Activated T-cell treated with anti-CD3 and anti-CD28 coated beads, Interleukin-2, amount 50 U/mL, for 1 hour (primary cell): Measurements from ENCODE around the gene SDCCAG8.

ENCODE experiments used
- DNase-seq: peaks from one replicate; pipeline ENCODE4 v3.0.0-alpha.2; 2020

The SDCCAG8 gene

DNA sequence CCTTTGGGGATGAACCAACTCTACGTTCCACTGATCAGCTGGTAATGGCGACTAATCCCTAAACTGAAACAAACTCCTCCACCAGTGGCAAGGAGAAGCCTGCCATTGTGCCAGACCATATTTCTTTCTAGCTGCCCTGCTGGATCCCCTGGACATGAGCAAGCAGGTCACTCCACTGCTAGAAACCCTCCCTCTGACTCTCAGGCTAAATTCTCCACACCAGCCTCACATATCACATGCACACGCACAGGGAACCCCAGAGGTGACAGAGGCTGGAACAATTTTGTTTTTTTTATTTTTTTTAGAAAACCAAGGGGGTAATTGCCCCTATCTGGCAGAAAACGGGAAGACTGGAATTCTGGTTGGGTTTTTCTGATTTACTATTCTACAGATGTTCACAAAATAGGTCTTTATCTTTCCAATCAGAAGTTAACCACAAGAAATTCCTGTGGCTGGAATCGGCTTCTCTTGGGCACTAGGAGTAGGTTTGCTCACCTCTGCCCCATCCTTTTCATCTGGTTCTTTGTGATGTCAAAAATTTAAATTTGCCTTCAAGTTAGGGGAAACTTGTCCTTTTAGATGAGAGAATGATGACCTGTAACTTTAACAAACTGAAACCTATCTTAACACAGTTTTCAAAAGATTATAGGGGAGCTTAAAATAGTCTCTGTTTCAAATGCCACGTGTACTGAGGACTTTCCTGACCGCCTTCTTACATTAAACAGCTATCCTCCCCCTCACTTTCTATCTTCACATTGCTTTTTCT is 258.1 kb downstream of the SDCCAG8 start:
- no peak for DNase-seq

DNA sequence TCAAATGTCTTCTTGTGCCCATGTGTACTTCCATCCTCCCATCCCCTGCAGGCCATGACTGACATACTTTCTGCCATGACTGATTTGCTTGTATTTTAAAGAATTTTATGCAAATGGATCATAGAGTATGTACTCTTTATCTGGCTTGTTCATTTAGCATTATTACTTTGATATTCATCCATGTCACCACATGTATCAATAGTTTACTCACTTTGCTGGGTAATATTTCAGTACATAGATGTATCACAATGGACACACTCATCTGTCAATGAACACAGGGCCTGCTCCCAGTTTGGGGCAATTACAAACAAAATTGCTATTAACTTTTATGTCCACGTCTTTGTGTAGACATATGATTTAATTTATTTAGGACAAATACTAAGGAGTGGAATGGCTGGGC is 259.1 kb downstream of the SDCCAG8 start:
- no peak for DNase-seq

GRCh38 chr1:243520831-243521230 is 265.0 kb downstream of the SDCCAG8 start:
- DNase-seq: no peak

DNA sequence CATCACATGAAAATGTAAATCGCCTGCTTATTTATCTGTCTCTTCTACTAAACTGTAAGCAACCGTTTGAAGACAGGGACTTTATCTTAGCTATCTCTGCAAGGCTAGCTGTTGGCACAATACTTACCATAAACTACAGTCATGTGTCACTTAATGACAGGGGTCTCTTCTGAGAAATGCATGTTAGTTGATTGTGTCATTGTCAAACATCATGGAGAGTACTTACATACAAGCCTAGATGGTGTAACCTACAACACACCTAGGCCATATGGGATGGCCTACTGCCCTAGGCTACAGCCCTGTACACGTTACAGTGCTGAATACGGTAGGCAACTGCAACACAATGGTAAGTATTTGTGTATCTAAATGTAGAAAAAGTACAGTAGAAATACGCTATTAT is 267.9 kb downstream of the SDCCAG8 start:
- DNase-seq: no peak

GRCh38 chr1:243525085-243525487 is 269.2 kb downstream of the SDCCAG8 start:
- DNase-seq: no peak

- DNase-seq: no peak
These were observed 270.3 kb downstream of the SDCCAG8 start for GRCh38 chr1:243526180-243526579.

DNA sequence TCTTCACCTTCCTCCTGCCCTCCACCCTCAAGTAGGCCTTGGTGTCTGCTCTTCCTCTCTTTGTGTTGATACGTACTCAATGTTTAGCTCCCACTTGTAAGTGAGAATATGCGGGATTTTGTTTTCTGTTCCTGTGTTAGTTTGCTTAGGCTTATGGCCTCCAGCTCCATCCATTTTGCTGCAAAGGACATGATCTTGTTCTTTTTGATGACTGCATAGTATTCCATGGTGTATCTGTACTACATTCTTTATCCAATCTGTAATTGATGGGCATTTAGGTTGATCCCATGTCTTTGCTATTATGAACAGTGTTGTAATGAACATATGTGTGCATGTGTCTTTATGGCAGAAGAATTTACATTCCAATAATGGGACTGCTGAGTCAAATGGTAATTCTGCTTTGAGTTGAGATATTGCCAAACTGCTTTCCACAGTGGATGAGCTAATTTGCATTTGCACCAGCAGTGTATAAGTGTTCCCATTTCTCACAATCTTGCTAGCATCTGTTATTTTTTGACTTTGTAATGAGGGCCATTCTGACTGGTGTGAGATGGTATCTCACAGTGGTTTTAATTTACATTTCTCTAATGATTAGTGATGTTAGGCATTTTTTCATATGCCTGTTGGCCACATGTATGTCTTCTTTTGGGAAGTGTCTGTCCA is 272.7 kb downstream of the SDCCAG8 start:
- DNase-seq: no peak

GRCh38 chr1:243529512-243529911 is 273.7 kb downstream of the SDCCAG8 start:
- no peak for DNase-seq

- no peak for DNase-seq
These were observed 279.2 kb downstream of the SDCCAG8 start for GRCh38 chr1:243535014-243535413.

- no peak for DNase-seq
These were observed 283.8 kb downstream of the SDCCAG8 start for GRCh38 chr1:243539636-243540035.

DNA sequence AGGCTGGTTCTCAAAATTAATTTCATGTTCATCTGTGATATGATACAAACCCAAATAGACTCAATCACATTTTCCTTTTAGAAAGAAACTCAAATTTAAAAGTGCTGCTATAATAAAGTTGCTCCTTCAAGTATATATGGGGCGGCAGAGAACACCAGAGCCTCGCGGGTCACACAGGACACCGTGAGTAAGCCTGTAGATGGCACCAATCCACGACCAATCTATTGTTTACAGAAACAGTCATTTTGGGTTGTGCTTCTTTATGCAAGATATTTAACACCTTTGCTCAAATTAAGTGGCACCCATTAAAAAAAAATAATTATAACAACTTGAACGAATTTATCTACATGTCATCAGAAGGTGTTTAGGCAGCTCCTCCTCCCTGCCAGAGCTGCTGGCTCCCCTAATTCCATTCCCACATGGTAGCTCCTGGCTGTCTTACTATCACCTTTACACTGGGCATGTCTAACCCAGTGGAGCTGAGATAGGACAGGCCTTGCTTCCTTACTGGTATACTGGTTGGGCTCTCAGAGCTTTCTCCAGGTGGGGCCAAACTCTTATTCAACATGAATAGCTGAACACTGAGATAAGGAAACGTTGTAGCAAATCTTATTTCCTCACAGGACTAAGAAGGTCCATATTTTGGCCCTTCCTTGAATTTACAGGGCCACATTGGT is 287.0 kb downstream of the SDCCAG8 start:
- DNase-seq: no peak

- no peak for DNase-seq
These were observed 287.7 kb downstream of the SDCCAG8 start for GRCh38 chr1:243543501-243543900.

DNA sequence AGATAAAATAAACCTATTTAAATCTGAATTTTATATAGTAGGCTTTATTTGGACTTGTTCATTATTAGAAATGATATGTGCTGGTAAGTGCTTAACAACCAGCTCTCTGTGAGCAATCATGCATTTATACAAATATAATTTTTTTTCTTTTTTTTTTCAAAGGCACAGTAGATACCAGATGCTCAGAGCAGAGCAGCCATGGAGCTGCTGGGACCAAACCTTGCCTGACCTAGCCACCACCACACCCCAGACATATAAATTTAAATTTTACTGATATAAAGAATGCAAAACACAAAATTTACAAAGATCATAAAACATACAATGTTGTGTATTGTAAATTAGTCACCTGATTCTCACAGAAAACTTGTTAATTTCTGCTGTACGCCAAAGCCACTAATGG is 290.6 kb downstream of the SDCCAG8 start:
- no peak for DNase-seq

DNA sequence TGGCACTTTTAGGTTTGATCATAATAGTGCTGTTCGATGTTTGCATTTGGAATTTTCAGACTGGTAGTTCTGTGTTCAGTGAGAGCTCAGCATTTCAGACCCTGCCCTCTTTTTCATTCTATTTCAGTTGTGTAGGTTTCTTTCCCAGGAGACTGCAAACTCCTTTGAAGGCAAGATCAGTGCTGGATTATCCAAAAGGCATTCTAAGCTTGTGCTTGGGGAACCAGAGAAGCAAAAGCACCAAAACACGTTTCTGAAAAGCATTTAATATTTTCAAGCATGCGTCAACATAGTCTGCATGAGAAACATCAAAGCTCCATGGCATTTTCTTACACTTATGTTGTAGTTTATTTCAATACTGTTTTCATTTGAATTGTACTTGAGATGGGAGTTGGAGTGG is 292.1 kb downstream of the SDCCAG8 start:
- no peak for DNase-seq

DNA sequence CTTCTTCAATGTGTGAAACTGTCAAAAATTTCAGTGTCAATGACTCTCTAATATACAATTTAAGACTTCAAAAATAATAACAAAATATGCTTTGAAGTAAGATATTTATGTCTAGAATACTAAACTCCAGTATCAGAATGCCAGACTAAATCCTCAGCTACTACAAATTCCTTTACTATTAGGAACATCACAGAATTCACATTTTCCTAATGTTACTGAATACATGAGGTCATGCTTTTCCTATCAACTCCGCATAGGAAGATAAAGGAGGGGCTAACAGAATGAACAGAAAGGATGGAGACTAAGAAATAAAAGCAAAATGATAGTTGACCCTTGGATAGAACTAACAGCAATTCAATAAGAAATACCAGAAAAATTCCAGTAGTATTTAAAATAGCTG is 292.7 kb downstream of the SDCCAG8 start:
- DNase-seq: no peak

DNA sequence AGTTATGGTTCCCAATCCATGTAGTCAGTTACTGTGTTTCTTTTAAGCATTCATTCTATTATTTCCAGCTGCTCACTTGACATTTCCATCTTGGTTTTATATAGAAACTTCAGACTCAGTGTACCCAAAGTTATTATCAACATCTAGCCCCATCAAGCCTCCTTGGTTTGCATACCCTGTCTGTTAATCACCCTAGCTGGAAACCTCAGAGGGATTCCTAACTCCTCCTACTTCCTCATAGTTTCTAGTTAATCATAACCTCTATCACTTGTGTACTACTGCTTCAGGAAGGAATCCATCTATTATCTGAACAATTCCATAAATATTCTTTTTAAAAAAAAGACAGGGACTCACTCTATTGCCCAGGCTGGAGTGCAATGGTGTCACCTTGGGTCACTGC is 293.3 kb downstream of the SDCCAG8 start:
- DNase-seq: no peak
